SK-N-MC (cell line): ENCODE measurements around the gene LCE7A.
A peak's percentile ranks its signal among the peaks of the same experiment; 100 is the strongest.

Source experiments
- DNase-seq: peaks from one replicate; pipeline ENCODE4 v3.0.0-alpha.2; 2011; ENCODE audit warnings: low read depth, low spot score
- H3K27ac ChIP-seq: fragments of 200-600 bp; sonication (generic); 2 replicates; pipeline ENCODE4 v1.5.1; 2016; ENCODE audit warnings: mixed run types
- H3K36me3 ChIP-seq: fragments of 200-600 bp; sonication (generic); 2 replicates; pipeline ENCODE4 v1.6.1; 2017; ENCODE audit warnings: antibody characterized with exemption, low read length, mixed read lengths; ENCODE audit not compliant: insufficient read depth
- H3K4me3 ChIP-seq: fragments of 200-600 bp; sonication (generic); 2 replicates; pipeline ENCODE4 v1.5.1; 2016
- H3K9ac ChIP-seq: fragments of 200-600 bp; sonication (generic); 2 replicates; pipeline ENCODE4 v1.8.0; 2017; ENCODE audit warnings: mixed run types, mixed read lengths; ENCODE audit not compliant: insufficient read length
- H3K9me3 ChIP-seq: fragments of 200-600 bp; sonication (generic); 2 replicates; pipeline ENCODE4 v1.6.1; 2017; ENCODE audit warnings: low read depth, mild to moderate bottlenecking, antibody characterized with exemption, low read length, moderate library complexity, mixed read lengths
- EZH2 ChIP-seq: fragments of 200-600 bp; sonication (generic); IDR thresholded peaks from one replicate; pipeline ENCODE4 v1.6.1; 2017; ENCODE audit warnings: antibody characterized with exemption
- FOXP2 ChIP-seq: optimal IDR thresholded peaks from 2 replicates; pipeline ENCODE3; 2011; ENCODE audit warnings: mild to moderate bottlenecking, moderate library complexity; ENCODE audit not compliant: insufficient read depth; ENCODE audit errors: extremely low read length, control extremely low read depth
- POLR2AphosphoS5 ChIP-seq: IDR thresholded peaks from 2 replicates; pipeline ENCODE4 v1.6.1; 2012; ENCODE audit warnings: mild to moderate bottlenecking, low read depth, low read length, borderline replicate concordance

The LCE7A gene

GRCh38 chr1:152855661-152856060 is 4.1 kb upstream of the LCE7A start:
- TF ChIP-seq EZH2 (no peak), POLR2AphosphoS5 (no peak), FOXP2 (no peak)
- no peak for DNase-seq
- Histone ChIP-seq H3K36me3 (no peaks in the 10 kb centered on the region), H3K9ac (no peak overlapping the region), H3K9me3 (no peaks in the 10 kb centered on the region), H3K4me3 (no peak overlapping the region), H3K27ac (no peak overlapping the region)

DNA sequence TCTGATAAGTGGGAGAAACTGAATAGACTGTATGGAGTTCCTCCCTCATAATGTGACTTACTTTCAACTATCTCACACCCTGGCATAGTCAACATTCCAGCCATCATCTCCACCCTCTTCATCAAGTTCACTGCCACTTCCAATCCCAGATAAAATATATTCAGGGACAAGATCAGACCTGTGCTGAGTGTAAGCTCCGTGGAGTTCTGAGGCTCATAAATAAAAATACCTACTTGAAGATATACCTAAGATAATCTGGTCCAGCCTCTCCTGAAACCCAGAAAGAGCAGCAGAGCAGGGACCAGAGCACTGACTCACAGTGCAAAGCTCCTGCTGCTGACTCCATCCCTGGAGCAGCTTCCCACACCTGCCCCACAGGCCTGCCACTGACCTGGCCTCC is 1.7 kb upstream of the LCE7A start:
- H3K9me3 ChIP-seq: no peaks in the 10 kb centered on the region

GRCh38 chr1:152860129-152860528 is 333 bp downstream of the LCE7A start:
- no peak overlapping the region for H3K9ac ChIP-seq
- no peak overlapping the region for H3K4me3 ChIP-seq
- no peaks in the 10 kb centered on the region for H3K36me3 ChIP-seq
- no peak for DNase-seq
- H3K9me3 ChIP-seq: no peaks in the 10 kb centered on the region
- no peak overlapping the region for H3K27ac ChIP-seq
- TF ChIP-seq EZH2 (no peak), FOXP2 (no peak), POLR2AphosphoS5 (no peak)

More for the DNA sequence above, 1.7 kb upstream of the LCE7A start:
- Histone ChIP-seq H3K27ac (no peak overlapping the region), H3K9ac (no peak overlapping the region), H3K36me3 (no peaks in the 10 kb centered on the region), H3K4me3 (no peak overlapping the region)
- DNase-seq: no peak
- TF ChIP-seq FOXP2 (no peak), POLR2AphosphoS5 (no peak), EZH2 (no peak)

- H3K9me3 ChIP-seq: no peaks in the 10 kb centered on the region
- H3K27ac ChIP-seq: no peak overlapping the region
- no peak overlapping the region for H3K9ac ChIP-seq
- TF ChIP-seq EZH2 (no peak), POLR2AphosphoS5 (no peak), FOXP2 (no peak)
- DNase-seq: no peak
- H3K36me3 ChIP-seq: no peaks in the 10 kb centered on the region
- no peak overlapping the region for H3K4me3 ChIP-seq
Observed at GRCh38 chr1:152861374-152861773, 1.6 kb downstream of the LCE7A start.

- DNase-seq: no peak
- H3K27ac ChIP-seq: no peak overlapping the region
- no peak overlapping the region for H3K9ac ChIP-seq
- no peak for TF ChIP-seq EZH2
- no peaks in the 10 kb centered on the region for H3K36me3 ChIP-seq
- no peak overlapping the region for H3K4me3 ChIP-seq
- H3K9me3 ChIP-seq: no peaks in the 10 kb centered on the region
Observed at GRCh38 chr1:152864443-152864842, 4.6 kb downstream of the LCE7A start.

GRCh38 chr1:152866321-152866720 is 6.5 kb downstream of the LCE7A start:
- H3K4me3 ChIP-seq: no peak overlapping the region
- DNase-seq: no peak
- no peaks in the 10 kb centered on the region for H3K36me3 ChIP-seq
- H3K27ac ChIP-seq: no peak overlapping the region
- H3K9me3 ChIP-seq: no peaks in the 10 kb centered on the region
- no peak overlapping the region for H3K9ac ChIP-seq
- TF ChIP-seq FOXP2 (no peak), POLR2AphosphoS5 (no peak), EZH2 (no peak)

GRCh38 chr1:152869808-152870419 is 10.1 kb downstream of the LCE7A start:
- no peaks in the 10 kb centered on the region for H3K36me3 ChIP-seq
- TF ChIP-seq FOXP2 (no peak), POLR2AphosphoS5 (no peak), EZH2 (no peak)
- DNase-seq: peak; percentile 16
- H3K27ac ChIP-seq: no peak overlapping the region
- no peak overlapping the region for H3K9ac ChIP-seq
- no peaks in the 10 kb centered on the region for H3K9me3 ChIP-seq
- no peak overlapping the region for H3K4me3 ChIP-seq

GRCh38 chr1:152870831-152871730 is 11.3 kb downstream of the LCE7A start:
- no peak overlapping the region for H3K4me3 ChIP-seq
- H3K9me3 ChIP-seq: no peaks in the 10 kb centered on the region
- no peak for DNase-seq
- no peaks in the 10 kb centered on the region for H3K36me3 ChIP-seq
- no peak for TF ChIP-seq POLR2AphosphoS5
- no peak for TF ChIP-seq FOXP2
- TF ChIP-seq EZH2: no peak
- no peak overlapping the region for H3K9ac ChIP-seq
- H3K27ac ChIP-seq: no peak overlapping the region
